Left ventricle myocardium inferior (tissue), 1 donor: ENCODE results near the gene SLC23A1. TPM values are rescaled to one million over a fixed set of nuclear protein-coding genes. Genes with fewer than 3 reads are reported as not detected.
"Not testable (repeated sequence)": the region's sequence is repeated elsewhere in the genome, so short reads cannot be mapped to it uniquely, and the experiment has no call there.

ENCODE experiments used
- DNase-seq: peaks from one replicate; pipeline ENCODE4 v3.0.0-alpha.2; 2020
- H3K27ac ChIP-seq: fragments of 200-600 bp; replicated peaks from 2 replicates; pipeline ENCODE4 v1.8.0; 2021
- H3K27me3 ChIP-seq: fragments of 200-600 bp; 2 replicates; pipeline ENCODE4 v1.8.0; 2021; ENCODE audit warnings: low read depth
- H3K36me3 ChIP-seq: fragments of 200-600 bp; 2 replicates; pipeline ENCODE4 v1.8.0; 2021
- H3K4me1 ChIP-seq: fragments of 200-600 bp; 2 replicates; pipeline ENCODE4 v1.8.0; 2021
- H3K4me3 ChIP-seq: fragments of 200-600 bp; 2 replicates; pipeline ENCODE4 v1.8.0; 2021; ENCODE audit warnings: mild to moderate bottlenecking, moderate library complexity
- H3K9me3 ChIP-seq: fragments of 200-600 bp; replicated peaks from 2 replicates; pipeline ENCODE4 v1.8.0; 2021
- intact Hi-C: fragments of 100-400 bp; cut with micrococcal nuclease; formaldehyde crosslinking; loops from one replicate; pipeline ENCODE4 v1.11.0; 2022
- total RNA-seq: library from RNA; stranded (reverse); fragmentation: NEBNext Ultra II Directional; extraction: Animal tissue kit (Norgen Biotek cat#: 25700); gene quantifications from one replicate; pipeline ENCODE4 v1.2.1, GENCODE V29; 2021
- TF ChIP-seq, protein P1 (sequence below): fragments of 200-600 bp; IDR thresholded peaks from 2 replicates; pipeline ENCODE4 v1.8.0; 2021; ENCODE audit warnings: antibody characterized with exemption, mild to moderate bottlenecking, borderline replicate concordance
- donor health status: DM: no; HTN: yes; CAD: no; lungs with severe emphysema.

SLC23A1 gene
- total RNA-seq, 1 donor from 2014 or later: not detected

DNA sequence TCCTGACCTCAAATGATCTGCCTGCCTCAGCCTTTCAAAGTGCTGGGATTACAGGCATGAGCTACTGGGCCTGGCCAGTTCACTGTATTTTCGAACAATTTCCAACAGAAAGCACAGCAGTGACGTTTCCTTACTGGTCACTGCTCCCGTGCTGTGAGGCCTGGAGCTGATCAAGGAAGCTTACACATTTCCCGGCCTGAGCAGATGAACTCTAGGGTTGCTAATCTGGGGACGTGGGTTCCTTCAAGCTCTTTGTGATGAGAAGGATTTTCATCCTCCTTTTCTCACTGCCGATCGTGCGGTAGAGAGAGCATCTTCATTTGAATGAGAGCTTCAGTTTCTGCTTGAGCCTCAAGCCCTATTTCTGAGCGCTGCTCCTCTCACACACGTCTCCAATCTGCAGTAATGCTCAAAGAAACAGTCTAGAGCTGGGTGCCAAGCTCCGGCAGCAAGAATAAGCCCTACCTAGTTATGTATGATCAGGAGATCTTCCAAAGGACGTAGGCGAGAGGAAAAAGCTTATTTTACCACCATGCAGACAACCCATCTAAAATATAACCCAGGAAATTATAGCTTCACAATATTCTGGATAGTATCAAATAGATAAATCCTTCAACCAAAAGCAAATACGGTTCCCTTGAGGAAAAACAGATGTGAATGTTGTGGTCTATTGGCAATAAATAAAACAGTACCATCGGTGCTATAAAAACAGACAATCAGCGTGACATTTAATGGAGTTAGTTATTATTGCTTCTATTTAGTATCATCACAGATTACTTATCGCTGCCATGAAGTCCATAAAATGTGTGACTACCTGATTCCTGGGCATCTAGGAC, 28.1 kb upstream of the SLC23A1 start:
- Histone ChIP-seq H3K36me3 (peaks cover 14% of the 10 kb centered on the region), H3K9me3 (no peaks in the 10 kb centered on the region), H3K4me1 (peaks cover 48% of the 10 kb centered on the region), H3K27ac (peak overlapping the region; percentile 91), H3K27me3 (no peaks in the 10 kb centered on the region), H3K4me3 (no peak overlapping the region)
- no peak for DNase-seq
- TF ChIP-seq, protein P1, sequence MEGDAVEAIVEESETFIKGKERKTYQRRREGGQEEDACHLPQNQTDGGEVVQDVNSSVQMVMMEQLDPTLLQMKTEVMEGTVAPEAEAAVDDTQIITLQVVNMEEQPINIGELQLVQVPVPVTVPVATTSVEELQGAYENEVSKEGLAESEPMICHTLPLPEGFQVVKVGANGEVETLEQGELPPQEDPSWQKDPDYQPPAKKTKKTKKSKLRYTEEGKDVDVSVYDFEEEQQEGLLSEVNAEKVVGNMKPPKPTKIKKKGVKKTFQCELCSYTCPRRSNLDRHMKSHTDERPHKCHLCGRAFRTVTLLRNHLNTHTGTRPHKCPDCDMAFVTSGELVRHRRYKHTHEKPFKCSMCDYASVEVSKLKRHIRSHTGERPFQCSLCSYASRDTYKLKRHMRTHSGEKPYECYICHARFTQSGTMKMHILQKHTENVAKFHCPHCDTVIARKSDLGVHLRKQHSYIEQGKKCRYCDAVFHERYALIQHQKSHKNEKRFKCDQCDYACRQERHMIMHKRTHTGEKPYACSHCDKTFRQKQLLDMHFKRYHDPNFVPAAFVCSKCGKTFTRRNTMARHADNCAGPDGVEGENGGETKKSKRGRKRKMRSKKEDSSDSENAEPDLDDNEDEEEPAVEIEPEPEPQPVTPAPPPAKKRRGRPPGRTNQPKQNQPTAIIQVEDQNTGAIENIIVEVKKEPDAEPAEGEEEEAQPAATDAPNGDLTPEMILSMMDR: no peak
- intact Hi-C loops: no loop called here

DNA sequence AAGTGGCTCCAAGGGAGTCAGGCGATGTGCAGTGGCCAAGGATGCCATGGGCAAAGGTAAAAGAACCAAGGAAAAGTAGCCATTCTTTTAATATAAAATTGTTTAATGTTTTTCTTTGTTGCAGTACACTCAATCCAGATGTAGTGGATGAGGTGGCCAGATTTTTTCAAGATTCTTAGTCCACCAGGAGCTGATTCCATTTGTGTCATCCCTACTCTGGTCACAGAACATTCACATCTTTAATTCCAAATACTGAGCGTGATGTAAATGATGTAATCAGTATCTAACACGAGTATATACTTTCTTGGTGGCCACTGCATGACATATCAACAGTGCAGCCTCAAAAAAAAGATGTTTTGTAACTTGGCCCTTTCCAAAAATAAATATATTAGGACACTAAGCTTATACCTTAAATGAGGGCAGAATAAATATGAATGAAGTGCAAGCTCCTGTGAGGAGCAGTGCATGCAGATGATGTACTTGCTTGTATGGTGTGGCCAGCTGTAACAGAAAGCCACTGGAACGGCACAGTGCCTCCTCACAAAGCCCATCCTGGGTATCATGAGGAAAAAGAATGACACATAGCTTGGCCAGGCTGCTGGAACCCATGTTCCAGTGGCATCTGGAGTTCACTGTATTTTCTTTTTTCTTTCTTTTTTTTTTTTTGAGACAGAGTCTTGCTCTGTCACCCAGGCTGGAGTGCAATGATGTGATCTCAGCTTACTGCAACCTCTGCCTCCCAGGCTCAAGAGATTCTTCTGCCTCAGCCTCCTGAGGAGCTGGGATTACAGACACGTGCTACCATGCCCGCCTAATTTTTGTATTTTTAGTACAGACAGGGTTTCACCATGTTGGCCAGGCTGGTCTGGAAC, 27.3 kb upstream of the SLC23A1 start:
- no peaks in the 10 kb centered on the region for H3K9me3 ChIP-seq
- H3K4me3 ChIP-seq: no peak overlapping the region
- intact Hi-C loops: no loop called here
- peak overlapping the region; percentile 91 for H3K27ac ChIP-seq
- TF ChIP-seq, protein P1: no peak
- H3K4me1 ChIP-seq: peaks cover 39% of the 10 kb centered on the region
- no peaks in the 10 kb centered on the region for H3K27me3 ChIP-seq
- no peak for DNase-seq
- H3K36me3 ChIP-seq: peaks cover 14% of the 10 kb centered on the region

DNA sequence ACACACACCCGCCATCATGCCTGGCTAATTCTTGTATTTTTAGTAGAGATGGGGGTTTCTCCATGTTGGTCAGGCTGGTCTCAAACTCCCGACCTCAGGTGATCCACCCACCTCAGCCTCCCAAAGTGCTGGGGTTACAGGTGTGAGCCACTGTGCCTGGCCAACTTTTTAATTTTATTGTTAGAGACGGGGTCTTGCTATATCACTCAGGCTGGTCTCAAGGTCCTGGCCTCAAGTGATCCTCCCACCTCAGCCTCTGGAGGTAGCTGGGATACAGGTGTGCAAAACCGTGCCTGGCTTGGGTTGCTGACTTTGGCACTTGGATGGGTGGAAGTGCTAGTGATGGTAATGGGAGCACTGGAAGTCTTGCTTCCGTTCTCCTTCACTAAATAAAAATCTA, 26.0 kb upstream of the SLC23A1 start:
- intact Hi-C loops, H3K9me3 ChIP-seq, H3K4me3 ChIP-seq, H3K27me3 ChIP-seq, H3K27ac ChIP-seq, DNase-seq: not testable (repeated sequence)
- H3K36me3 ChIP-seq: peaks cover 14% of the 10 kb centered on the region
- H3K4me1 ChIP-seq: peaks cover 34% of the 10 kb centered on the region

DNA sequence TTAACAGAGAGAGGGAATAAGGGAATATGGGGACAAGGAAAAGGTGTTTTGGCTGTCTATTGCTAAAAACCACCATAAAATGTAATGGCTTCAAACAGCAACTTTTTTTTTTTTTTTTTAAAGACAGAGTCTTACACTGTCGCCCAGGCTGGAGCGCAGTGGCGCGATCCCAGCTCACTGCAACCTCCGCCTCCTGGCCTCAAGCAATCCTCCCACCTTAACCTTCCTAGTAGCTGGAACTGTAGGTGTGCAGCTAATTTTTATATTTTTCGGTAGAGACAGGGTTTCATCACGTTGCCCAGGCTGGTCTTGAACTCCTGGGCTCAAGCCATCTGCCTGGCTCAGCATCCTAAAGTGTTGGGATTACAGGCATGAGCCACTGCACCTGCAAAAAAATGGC, 25.1 kb upstream of the SLC23A1 start:
- Histone ChIP-seq H3K36me3 (peaks cover 14% of the 10 kb centered on the region), H3K4me1 (peaks cover 30% of the 10 kb centered on the region), H3K4me3 (no peak overlapping the region), H3K27ac (no peak overlapping the region), H3K27me3 (no peaks in the 10 kb centered on the region), H3K9me3 (no peaks in the 10 kb centered on the region)
- TF ChIP-seq, protein P1: no peak
- DNase-seq: no peak
- intact Hi-C loops: no loop called here

DNA sequence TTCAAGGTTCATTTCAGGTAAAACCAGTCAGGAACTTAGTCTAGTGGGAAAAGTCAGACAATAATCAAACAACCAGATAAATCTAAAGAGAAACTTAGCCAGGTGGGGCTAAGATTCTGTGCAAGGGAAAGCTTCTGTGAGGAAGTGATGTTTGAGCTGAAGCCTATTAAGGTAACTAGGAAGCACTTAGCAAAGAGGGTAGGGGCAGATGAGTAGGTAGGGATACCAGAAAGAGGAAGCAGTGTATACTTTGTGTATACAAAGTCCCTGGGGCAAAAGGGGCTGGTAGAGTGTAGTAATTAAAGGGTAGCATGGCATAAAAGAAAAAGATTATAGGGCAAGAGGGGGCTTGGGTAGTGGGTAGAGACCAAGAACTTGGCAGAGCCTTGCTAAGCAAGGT, 24.4 kb upstream of the SLC23A1 start:
- H3K4me3 ChIP-seq: no peak overlapping the region
- no peaks in the 10 kb centered on the region for H3K9me3 ChIP-seq
- H3K27me3 ChIP-seq: no peaks in the 10 kb centered on the region
- DNase-seq: no peak
- intact Hi-C loops: no loop called here
- H3K27ac ChIP-seq: no peak overlapping the region
- TF ChIP-seq, protein P1: no peak
- H3K36me3 ChIP-seq: peaks cover 7% of the 10 kb centered on the region
- H3K4me1 ChIP-seq: peaks cover 36% of the 10 kb centered on the region

DNA sequence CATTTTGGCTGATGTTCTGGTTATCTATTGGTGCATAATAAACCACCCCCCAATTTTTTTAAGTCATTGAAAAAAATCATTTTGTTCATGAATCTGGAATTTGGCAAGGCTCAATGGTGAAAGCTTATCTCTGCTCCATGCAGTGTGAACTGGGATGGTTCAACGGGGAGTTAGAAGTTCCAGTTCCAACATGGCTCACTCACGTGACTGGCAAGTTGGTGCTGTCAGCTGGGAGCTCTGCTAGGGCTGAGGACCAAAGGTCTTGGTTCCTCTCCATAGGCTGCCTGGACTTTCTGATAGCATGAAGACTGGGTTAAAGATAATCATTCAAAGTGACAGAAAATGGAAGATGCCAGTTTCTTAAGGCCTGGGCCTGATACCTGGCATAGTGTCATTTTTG, 23.9 kb upstream of the SLC23A1 start:
- intact Hi-C loops: no loop called here
- H3K4me3 ChIP-seq: no peak overlapping the region
- no peak overlapping the region for H3K27ac ChIP-seq
- DNase-seq: no peak
- peaks cover 38% of the 10 kb centered on the region for H3K4me1 ChIP-seq
- peaks cover 2% of the 10 kb centered on the region for H3K36me3 ChIP-seq
- H3K9me3 ChIP-seq: no peaks in the 10 kb centered on the region
- TF ChIP-seq, protein P1: no peak
- H3K27me3 ChIP-seq: no peaks in the 10 kb centered on the region
